K562 (cell line): ENCODE results near the gene IL34.

Experiments used
- CTCF ChIP-seq, 3 experiments: IDR thresholded peaks in 2 of 3; conservative IDR thresholded peaks in 1 of 3; 2 replicates each; pipeline ENCODE4 v1.5.1; 2011 to 2012; ENCODE audit warnings: low read length in 3 of 3, mild to moderate bottlenecking in 3 of 3, control low read depth in 2 of 3, improper control_type of control experiment in 1 of 3, inconsistent platforms in 1 of 3, low read depth in 1 of 3, mixed read lengths in 1 of 3, moderate library complexity in 1 of 3; ENCODE audit not compliant: insufficient read depth in 2 of 3
- HDAC2 ChIP-seq: fragments of 450-650 bp; IDR thresholded peaks from 2 replicates; pipeline ENCODE4 v1.6.1; 2016; ENCODE audit warnings: mild to moderate bottlenecking
- HDGF ChIP-seq: fragments of 450-650 bp; IDR thresholded peaks from 2 replicates; pipeline ENCODE4 v1.6.1; 2016
- HLTF ChIP-seq: fragments of 450-650 bp; IDR thresholded peaks from 2 replicates; pipeline ENCODE4 v1.6.1; 2016
- HNRNPK ChIP-seq: fragments of 200-400 bp; formaldehyde crosslinking; IDR thresholded peaks from one replicate; pipeline ENCODE4 v1.6.1; 2018; ENCODE audit warnings: mild to moderate bottlenecking, low read depth, low read length; ENCODE audit not compliant: poor library complexity, severe bottlenecking
- NFIC ChIP-seq: fragments of 450-650 bp; IDR thresholded peaks from 2 replicates; pipeline ENCODE4 v1.6.1; 2017; ENCODE audit warnings: mild to moderate bottlenecking, inconsistent platforms
- SREBF2 ChIP-seq: sonication (generic); formaldehyde crosslinking; IDR thresholded peaks from 2 replicates; pipeline ENCODE4 v1.4.0; 2020; ENCODE audit warnings: mild to moderate bottlenecking, missing genetic modification reagents
- ZEB2 ChIP-seq: fragments of 450-650 bp; IDR thresholded peaks from 2 replicates; pipeline ENCODE4 v1.6.1; 2016
- ZFPM2 ChIP-seq: fragments of 250-450 bp; sonication (Bioruptor Pico); IDR thresholded peaks from 2 replicates; pipeline ENCODE4 v1.5.1; 2022; ENCODE audit warnings: mild to moderate bottlenecking
- TF ChIP-seq, protein P1 (sequence below): fragments of 450-650 bp; IDR thresholded peaks from 2 replicates; pipeline ENCODE4 v1.6.1; 2016; ENCODE audit warnings: mild to moderate bottlenecking, moderate library complexity
- TF ChIP-seq, protein P2 (sequence below), 2 experiments: fragments of 450-650 bp; IDR thresholded peaks; 2 replicates each; pipeline ENCODE4 v1.6.1; 2016; ENCODE audit warnings: mild to moderate bottlenecking in 2 of 2, borderline replicate concordance in 1 of 2, low read depth in 1 of 2, moderate library complexity in 1 of 2

- TF ChIP-seq NFIC (no peak), SREBF2 (no peak), HNRNPK (no peak), HDAC2 (no peak), HLTF (no peak), HDGF (no peak), CTCF (IDR thresholded peaks at IDR 0.05 in 2 of 3, conservative IDR thresholded peaks at IDR 0.05 in 1 of 3; ENCODE audit: insufficient read depth in 2 of 3, low read depth in 1 of 3, low read length in 3 of 3) (no peak), ZFPM2 (CRISPR knock-in tag) (no peak), ZEB2 (no peak)
- TF ChIP-seq, protein P1, sequence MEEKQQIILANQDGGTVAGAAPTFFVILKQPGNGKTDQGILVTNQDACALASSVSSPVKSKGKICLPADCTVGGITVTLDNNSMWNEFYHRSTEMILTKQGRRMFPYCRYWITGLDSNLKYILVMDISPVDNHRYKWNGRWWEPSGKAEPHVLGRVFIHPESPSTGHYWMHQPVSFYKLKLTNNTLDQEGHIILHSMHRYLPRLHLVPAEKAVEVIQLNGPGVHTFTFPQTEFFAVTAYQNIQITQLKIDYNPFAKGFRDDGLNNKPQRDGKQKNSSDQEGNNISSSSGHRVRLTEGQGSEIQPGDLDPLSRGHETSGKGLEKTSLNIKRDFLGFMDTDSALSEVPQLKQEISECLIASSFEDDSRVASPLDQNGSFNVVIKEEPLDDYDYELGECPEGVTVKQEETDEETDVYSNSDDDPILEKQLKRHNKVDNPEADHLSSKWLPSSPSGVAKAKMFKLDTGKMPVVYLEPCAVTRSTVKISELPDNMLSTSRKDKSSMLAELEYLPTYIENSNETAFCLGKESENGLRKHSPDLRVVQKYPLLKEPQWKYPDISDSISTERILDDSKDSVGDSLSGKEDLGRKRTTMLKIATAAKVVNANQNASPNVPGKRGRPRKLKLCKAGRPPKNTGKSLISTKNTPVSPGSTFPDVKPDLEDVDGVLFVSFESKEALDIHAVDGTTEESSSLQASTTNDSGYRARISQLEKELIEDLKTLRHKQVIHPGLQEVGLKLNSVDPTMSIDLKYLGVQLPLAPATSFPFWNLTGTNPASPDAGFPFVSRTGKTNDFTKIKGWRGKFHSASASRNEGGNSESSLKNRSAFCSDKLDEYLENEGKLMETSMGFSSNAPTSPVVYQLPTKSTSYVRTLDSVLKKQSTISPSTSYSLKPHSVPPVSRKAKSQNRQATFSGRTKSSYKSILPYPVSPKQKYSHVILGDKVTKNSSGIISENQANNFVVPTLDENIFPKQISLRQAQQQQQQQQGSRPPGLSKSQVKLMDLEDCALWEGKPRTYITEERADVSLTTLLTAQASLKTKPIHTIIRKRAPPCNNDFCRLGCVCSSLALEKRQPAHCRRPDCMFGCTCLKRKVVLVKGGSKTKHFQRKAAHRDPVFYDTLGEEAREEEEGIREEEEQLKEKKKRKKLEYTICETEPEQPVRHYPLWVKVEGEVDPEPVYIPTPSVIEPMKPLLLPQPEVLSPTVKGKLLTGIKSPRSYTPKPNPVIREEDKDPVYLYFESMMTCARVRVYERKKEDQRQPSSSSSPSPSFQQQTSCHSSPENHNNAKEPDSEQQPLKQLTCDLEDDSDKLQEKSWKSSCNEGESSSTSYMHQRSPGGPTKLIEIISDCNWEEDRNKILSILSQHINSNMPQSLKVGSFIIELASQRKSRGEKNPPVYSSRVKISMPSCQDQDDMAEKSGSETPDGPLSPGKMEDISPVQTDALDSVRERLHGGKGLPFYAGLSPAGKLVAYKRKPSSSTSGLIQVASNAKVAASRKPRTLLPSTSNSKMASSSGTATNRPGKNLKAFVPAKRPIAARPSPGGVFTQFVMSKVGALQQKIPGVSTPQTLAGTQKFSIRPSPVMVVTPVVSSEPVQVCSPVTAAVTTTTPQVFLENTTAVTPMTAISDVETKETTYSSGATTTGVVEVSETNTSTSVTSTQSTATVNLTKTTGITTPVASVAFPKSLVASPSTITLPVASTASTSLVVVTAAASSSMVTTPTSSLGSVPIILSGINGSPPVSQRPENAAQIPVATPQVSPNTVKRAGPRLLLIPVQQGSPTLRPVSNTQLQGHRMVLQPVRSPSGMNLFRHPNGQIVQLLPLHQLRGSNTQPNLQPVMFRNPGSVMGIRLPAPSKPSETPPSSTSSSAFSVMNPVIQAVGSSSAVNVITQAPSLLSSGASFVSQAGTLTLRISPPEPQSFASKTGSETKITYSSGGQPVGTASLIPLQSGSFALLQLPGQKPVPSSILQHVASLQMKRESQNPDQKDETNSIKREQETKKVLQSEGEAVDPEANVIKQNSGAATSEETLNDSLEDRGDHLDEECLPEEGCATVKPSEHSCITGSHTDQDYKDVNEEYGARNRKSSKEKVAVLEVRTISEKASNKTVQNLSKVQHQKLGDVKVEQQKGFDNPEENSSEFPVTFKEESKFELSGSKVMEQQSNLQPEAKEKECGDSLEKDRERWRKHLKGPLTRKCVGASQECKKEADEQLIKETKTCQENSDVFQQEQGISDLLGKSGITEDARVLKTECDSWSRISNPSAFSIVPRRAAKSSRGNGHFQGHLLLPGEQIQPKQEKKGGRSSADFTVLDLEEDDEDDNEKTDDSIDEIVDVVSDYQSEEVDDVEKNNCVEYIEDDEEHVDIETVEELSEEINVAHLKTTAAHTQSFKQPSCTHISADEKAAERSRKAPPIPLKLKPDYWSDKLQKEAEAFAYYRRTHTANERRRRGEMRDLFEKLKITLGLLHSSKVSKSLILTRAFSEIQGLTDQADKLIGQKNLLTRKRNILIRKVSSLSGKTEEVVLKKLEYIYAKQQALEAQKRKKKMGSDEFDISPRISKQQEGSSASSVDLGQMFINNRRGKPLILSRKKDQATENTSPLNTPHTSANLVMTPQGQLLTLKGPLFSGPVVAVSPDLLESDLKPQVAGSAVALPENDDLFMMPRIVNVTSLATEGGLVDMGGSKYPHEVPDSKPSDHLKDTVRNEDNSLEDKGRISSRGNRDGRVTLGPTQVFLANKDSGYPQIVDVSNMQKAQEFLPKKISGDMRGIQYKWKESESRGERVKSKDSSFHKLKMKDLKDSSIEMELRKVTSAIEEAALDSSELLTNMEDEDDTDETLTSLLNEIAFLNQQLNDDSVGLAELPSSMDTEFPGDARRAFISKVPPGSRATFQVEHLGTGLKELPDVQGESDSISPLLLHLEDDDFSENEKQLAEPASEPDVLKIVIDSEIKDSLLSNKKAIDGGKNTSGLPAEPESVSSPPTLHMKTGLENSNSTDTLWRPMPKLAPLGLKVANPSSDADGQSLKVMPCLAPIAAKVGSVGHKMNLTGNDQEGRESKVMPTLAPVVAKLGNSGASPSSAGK: no peak
- TF ChIP-seq, protein P2, sequence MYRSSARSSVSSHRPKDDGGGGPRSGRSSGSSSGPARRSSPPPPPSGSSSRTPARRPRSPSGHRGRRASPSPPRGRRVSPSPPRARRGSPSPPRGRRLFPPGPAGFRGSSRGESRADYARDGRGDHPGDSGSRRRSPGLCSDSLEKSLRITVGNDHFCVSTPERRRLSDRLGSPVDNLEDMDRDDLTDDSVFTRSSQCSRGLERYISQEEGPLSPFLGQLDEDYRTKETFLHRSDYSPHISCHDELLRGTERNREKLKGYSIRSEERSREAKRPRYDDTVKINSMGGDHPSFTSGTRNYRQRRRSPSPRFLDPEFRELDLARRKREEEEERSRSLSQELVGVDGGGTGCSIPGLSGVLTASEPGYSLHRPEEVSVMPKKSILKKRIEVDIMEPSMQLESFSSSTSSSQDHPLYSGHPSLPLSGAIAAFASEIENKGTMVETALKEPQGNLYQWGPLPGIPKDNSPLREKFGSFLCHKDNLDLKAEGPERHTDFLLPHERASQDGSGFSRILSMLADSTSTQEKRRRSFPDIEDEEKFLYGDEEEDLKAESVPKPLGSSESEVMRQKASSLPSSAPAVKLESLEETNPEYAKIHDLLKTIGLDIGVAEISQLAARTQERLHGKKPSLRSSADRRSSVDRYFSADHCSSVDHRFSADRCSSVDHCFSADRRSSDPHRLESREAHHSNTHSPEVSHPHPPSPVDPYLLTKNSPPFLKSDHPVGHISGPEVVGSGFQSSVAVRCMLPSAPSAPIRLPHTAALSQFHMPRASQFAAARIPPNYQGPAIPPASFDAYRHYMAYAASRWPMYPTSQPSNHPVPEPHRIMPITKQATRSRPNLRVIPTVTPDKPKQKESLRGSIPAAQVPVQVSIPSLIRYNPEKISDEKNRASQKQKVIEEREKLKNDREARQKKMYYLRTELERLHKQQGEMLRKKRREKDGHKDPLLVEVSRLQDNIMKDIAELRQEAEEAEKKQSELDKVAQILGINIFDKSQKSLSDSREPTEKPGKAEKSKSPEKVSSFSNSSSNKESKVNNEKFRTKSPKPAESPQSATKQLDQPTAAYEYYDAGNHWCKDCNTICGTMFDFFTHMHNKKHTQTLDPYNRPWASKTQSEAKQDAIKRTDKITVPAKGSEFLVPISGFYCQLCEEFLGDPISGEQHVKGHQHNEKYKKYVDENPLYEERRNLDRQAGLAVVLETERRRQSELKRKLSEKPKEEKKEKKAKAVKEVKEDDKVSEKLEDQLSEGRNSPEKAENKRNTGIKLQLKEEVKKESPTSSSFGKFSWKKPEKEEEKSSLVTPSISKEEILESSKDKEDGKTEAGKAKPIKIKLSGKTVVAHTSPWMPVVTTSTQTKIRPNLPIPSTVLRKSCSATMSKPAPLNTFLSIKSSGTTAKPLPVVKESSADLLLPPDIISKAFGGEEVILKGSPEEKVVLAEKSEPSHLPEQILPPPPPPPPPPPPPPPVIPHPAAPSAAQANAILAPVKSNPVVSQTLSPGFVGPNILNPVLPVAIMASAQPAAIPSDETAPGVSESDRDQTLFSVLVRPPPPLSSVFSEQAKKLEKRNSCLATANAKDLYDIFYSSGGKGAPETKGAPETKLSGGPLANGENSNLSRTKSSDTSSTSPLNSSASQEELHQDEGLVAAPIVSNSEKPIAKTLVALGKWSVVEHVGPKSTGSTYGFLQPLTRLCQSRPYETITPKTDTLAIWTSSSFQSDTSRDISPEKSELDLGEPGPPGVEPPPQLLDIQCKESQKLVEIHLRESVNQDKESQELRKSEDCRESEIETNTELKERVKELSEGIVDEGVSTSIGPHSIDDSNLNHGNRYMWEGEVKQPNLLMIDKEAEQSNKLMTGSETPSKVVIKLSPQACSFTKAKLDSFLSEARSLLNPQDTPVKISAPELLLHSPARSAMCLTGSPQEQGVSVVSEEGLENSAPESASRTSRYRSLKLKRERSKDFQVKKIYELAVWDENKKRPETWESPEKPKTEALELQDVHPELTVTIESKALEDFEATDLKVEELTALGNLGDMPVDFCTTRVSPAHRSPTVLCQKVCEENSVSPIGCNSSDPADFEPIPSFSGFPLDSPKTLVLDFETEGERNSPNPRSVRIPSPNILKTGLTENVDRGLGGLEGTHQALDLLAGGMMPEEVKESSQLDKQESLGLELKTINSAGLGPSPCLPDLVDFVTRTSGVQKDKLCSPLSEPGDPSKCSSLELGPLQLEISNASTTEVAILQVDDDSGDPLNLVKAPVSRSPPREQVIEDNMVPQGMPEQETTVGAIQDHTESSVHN (IDR thresholded peaks at IDR 0.05; ENCODE audit: borderline replicate concordance in 1 of 2, low read depth in 1 of 2): no peak
Measured at GRCh38 chr16:70649300-70649699, 2.9 kb downstream of the IL34 start.
